ENCODE results near the gene ZNF451. TPM values are rescaled to one million over a fixed set of nuclear protein-coding genes. Genes with fewer than 3 reads are reported as not detected.

The ZNF451 gene
- polyA plus RNA-seq, 1 donor from 2014 or later: 60.2 TPM

DNA sequence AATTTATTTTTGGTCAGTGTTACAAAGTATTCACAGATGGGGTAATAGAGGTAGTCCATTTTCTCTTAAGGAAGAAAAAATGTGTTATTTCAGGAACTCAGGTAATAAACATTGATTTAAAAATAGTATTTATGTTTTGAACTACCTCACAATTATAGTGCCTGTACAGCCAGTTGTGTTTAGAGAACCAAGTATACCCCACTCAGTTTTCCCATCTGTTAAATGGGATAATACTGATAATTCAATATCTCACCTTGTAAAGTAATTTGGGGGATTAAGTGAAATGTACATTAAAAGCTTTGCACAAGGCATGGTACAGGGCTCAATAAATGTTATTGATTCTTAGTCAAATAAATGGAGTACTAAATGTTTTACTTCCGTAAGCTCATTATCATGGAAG lies 4.7 kb downstream of the ZNF451 start:
- no peak for TF ChIP-seq MXI1 (conservative IDR thresholded peaks at IDR 0.05; ENCODE audit: poor library complexity, severe bottlenecking)
- no peak for TF ChIP-seq EP300 (conservative IDR thresholded peaks at IDR 0.05; ENCODE audit: poor library complexity, severe bottlenecking)
- TF ChIP-seq, protein P1, sequence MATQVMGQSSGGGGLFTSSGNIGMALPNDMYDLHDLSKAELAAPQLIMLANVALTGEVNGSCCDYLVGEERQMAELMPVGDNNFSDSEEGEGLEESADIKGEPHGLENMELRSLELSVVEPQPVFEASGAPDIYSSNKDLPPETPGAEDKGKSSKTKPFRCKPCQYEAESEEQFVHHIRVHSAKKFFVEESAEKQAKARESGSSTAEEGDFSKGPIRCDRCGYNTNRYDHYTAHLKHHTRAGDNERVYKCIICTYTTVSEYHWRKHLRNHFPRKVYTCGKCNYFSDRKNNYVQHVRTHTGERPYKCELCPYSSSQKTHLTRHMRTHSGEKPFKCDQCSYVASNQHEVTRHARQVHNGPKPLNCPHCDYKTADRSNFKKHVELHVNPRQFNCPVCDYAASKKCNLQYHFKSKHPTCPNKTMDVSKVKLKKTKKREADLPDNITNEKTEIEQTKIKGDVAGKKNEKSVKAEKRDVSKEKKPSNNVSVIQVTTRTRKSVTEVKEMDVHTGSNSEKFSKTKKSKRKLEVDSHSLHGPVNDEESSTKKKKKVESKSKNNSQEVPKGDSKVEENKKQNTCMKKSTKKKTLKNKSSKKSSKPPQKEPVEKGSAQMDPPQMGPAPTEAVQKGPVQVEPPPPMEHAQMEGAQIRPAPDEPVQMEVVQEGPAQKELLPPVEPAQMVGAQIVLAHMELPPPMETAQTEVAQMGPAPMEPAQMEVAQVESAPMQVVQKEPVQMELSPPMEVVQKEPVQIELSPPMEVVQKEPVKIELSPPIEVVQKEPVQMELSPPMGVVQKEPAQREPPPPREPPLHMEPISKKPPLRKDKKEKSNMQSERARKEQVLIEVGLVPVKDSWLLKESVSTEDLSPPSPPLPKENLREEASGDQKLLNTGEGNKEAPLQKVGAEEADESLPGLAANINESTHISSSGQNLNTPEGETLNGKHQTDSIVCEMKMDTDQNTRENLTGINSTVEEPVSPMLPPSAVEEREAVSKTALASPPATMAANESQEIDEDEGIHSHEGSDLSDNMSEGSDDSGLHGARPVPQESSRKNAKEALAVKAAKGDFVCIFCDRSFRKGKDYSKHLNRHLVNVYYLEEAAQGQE (IDR thresholded peaks at IDR 0.05; ENCODE audit: borderline replicate concordance): no peak
- no peak for TF ChIP-seq POLR2AphosphoS5 (IDR thresholded peaks at IDR 0.05)
- TF ChIP-seq TAF1 (IDR thresholded peaks at IDR 0.05; ENCODE audit: low read depth): no peak
- TF ChIP-seq, protein P2, sequence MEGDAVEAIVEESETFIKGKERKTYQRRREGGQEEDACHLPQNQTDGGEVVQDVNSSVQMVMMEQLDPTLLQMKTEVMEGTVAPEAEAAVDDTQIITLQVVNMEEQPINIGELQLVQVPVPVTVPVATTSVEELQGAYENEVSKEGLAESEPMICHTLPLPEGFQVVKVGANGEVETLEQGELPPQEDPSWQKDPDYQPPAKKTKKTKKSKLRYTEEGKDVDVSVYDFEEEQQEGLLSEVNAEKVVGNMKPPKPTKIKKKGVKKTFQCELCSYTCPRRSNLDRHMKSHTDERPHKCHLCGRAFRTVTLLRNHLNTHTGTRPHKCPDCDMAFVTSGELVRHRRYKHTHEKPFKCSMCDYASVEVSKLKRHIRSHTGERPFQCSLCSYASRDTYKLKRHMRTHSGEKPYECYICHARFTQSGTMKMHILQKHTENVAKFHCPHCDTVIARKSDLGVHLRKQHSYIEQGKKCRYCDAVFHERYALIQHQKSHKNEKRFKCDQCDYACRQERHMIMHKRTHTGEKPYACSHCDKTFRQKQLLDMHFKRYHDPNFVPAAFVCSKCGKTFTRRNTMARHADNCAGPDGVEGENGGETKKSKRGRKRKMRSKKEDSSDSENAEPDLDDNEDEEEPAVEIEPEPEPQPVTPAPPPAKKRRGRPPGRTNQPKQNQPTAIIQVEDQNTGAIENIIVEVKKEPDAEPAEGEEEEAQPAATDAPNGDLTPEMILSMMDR (IDR thresholded peaks at IDR 0.05; ENCODE audit: poor library complexity, severe bottlenecking): no peak
- TF ChIP-seq RAD21 (conservative IDR thresholded peaks at IDR 0.05): no peak
- Histone ChIP-seq H4K20me1 (ENCODE audit: insufficient read depth) (no peaks in the 10 kb centered on the region), H3K9me3 (ENCODE audit: low read length) (no peaks in the 10 kb centered on the region), H3K79me2 (replicated peaks; ENCODE audit: insufficient read depth, low read length) (peaks cover 55% of the 10 kb centered on the region), H2AFZ (ENCODE audit: low read depth, low read length) (no peak overlapping the region), H3K9ac (ENCODE audit: low read length) (no peak overlapping the region), H3K27me3 (ENCODE audit: insufficient read depth, low read depth, low read length) (no peaks in the 10 kb centered on the region), H3K36me3 (ENCODE audit: insufficient read depth, low read length) (peaks cover 9% of the 10 kb centered on the region), H3K4me3 (ENCODE audit: low read length) (no peak overlapping the region), H3F3A (ENCODE audit: insufficient read depth, low read length, poor library complexity, severe bottlenecking) (no peaks in the 10 kb centered on the region), H3K27ac (ENCODE audit: low read length) (no peak overlapping the region), H3K9me2 (ENCODE audit: insufficient read depth, low read length) (no peaks in the 10 kb centered on the region), H3K4me2 (ENCODE audit: low read length) (no peak overlapping the region)

DNA sequence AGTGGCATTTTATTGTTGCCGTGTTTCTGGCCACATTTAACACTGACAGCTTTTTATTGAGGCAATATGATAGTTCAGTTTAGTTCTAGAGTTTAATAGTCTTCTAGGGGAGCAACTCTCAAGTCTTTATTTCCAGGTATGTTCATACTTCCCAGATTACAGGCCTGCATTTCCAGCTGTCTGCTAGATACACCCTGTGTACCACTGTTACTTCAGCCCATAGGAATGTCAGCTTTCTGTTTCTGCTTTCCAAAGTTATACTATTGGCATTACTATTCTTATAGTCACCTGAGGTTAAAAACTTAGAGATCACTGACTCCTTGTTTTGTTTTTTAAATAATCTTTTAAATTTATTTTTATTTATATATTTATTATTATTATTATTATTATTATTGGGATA lies 7.6 kb downstream of the ZNF451 start:
- Histone ChIP-seq H2AFZ (ENCODE audit: low read depth, low read length) (no peak overlapping the region), H4K20me1 (ENCODE audit: insufficient read depth) (no peaks in the 10 kb centered on the region), H3K36me3 (ENCODE audit: insufficient read depth, low read length) (peaks cover 36% of the 10 kb centered on the region), H3K9me3 (ENCODE audit: low read length) (no peaks in the 10 kb centered on the region), H3K27me3 (ENCODE audit: insufficient read depth, low read depth, low read length) (no peaks in the 10 kb centered on the region), H3K9me2 (ENCODE audit: insufficient read depth, low read length) (no peaks in the 10 kb centered on the region), H3K4me3 (ENCODE audit: low read length) (no peak overlapping the region), H3K9ac (ENCODE audit: low read length) (no peak overlapping the region), H3K79me2 (replicated peaks; ENCODE audit: insufficient read depth, low read length) (peaks cover 54% of the 10 kb centered on the region), H3F3A (ENCODE audit: insufficient read depth, low read length, poor library complexity, severe bottlenecking) (no peaks in the 10 kb centered on the region), H3K4me2 (ENCODE audit: low read length) (no peak overlapping the region), H3K27ac (ENCODE audit: low read length) (no peak overlapping the region)
- TF ChIP-seq TAF1 (IDR thresholded peaks at IDR 0.05; ENCODE audit: low read depth) (no peak), MXI1 (conservative IDR thresholded peaks at IDR 0.05; ENCODE audit: poor library complexity, severe bottlenecking) (no peak), SMC3 (conservative IDR thresholded peaks at IDR 0.05; ENCODE audit: poor library complexity) (no peak), RAD21 (conservative IDR thresholded peaks at IDR 0.05) (no peak), POLR2AphosphoS5 (IDR thresholded peaks at IDR 0.05) (no peak), EZH2 (IDR thresholded peaks at IDR 0.05; ENCODE audit: borderline replicate concordance, insufficient read depth, low read length, poor library complexity, severe bottlenecking) (no peak), EP300 (conservative IDR thresholded peaks at IDR 0.05; ENCODE audit: poor library complexity, severe bottlenecking) (no peak)
- TF ChIP-seq, protein P2 (IDR thresholded peaks at IDR 0.05; ENCODE audit: poor library complexity, severe bottlenecking): no peak
- TF ChIP-seq, protein P1 (IDR thresholded peaks at IDR 0.05; ENCODE audit: borderline replicate concordance): no peak

Measured in neural cell (in vitro differentiated cells).